Measurements from ENCODE around the gene AFF2. TPM values are rescaled to one million over a fixed set of nuclear protein-coding genes. Genes with fewer than 3 reads are reported as not detected.

The AFF2 gene
- total and polyA plus RNA-seq, 8 donors = 0.10 to 84.0 (median 0.72) TPM; not detected in 3

GRCh38 chrX:148811236-148811635, 310.8 kb downstream of the AFF2 start:
- Histone ChIP-seq H3K27ac (no peak overlapping the region), H3K27me3 (no peaks in the 10 kb centered on the region), H3K36me3 (no peaks in the 10 kb centered on the region), H3K4me1 (no peaks in the 10 kb centered on the region), H3K9me3 (no peaks in the 10 kb centered on the region), H3K4me3 (no peak overlapping the region)
- no peak for DNase-seq
- no peak for TF ChIP-seq POLR2A (IDR thresholded peaks at IDR 0.05)
- TF ChIP-seq EP300 (IDR thresholded peaks at IDR 0.05) = no peak
- no peak for TF ChIP-seq CTCF (IDR thresholded peaks at IDR 0.05)
- no peak for TF ChIP-seq POLR2AphosphoS5 (IDR thresholded peaks at IDR 0.05)
- intact Hi-C loops (cut with DNase I; ENCODE audit: low total_unique reads) = no loop called here
- WGBS, 5 donors = 47 to 81% (median 56%) methylated on average over 2 to 5 of the region's 5 CpGs

- no peaks in the 10 kb centered on the region for H3K36me3 ChIP-seq
- DNase-seq = no peak
- TF ChIP-seq CTCF (IDR thresholded peaks at IDR 0.05) (no peak), EP300 (IDR thresholded peaks at IDR 0.05) (no peak), POLR2AphosphoS5 (IDR thresholded peaks at IDR 0.05) (no peak), POLR2A (IDR thresholded peaks at IDR 0.05) (no peak)
- no peaks in the 10 kb centered on the region for H3K4me1 ChIP-seq
- intact Hi-C loops (cut with DNase I; ENCODE audit: low total_unique reads) = no loop called here
- H3K27ac ChIP-seq = no peak overlapping the region
- no peaks in the 10 kb centered on the region for H3K9me3 ChIP-seq
- H3K27me3 ChIP-seq = no peaks in the 10 kb centered on the region
- 64 to 84% (median 80%) methylated on average over 1 of the region's 1 CpG for whole genome bisulfite sequencing, 5 donors
- H3K4me3 ChIP-seq = no peak overlapping the region
These were observed 313.0 kb downstream of the AFF2 start for GRCh38 chrX:148813422-148813821.

- no peaks in the 10 kb centered on the region for H3K4me1 ChIP-seq
- TF ChIP-seq CTCF (IDR thresholded peaks at IDR 0.05) (no peak), EP300 (IDR thresholded peaks at IDR 0.05) (no peak), POLR2A (IDR thresholded peaks at IDR 0.05) (no peak), POLR2AphosphoS5 (IDR thresholded peaks at IDR 0.05) (no peak)
- 65 to 81% (median 74%) methylated on average over 4 of the region's 4 CpGs for WGBS, 5 donors
- H3K9me3 ChIP-seq = no peaks in the 10 kb centered on the region
- H3K36me3 ChIP-seq = no peaks in the 10 kb centered on the region
- DNase-seq = no peak
- H3K27me3 ChIP-seq = no peaks in the 10 kb centered on the region
- H3K4me3 ChIP-seq = no peak overlapping the region
- no peak overlapping the region for H3K27ac ChIP-seq
- intact Hi-C loops (cut with DNase I; ENCODE audit: low total_unique reads) = no loop called here
These were observed 313.6 kb downstream of the AFF2 start for GRCh38 chrX:148813967-148814366.

- no peak overlapping the region for H3K27ac ChIP-seq
- DNase-seq = no peak
- H3K27me3 ChIP-seq = no peaks in the 10 kb centered on the region
- 56 to 87% (median 73%) methylated on average over 1 of the region's 1 CpG for WGBS, 5 donors
- H3K9me3 ChIP-seq = no peaks in the 10 kb centered on the region
- TF ChIP-seq POLR2AphosphoS5 (IDR thresholded peaks at IDR 0.05) = no peak
- intact Hi-C loops (cut with DNase I; ENCODE audit: low total_unique reads) = no loop called here
- H3K4me1 ChIP-seq = no peaks in the 10 kb centered on the region
- no peak overlapping the region for H3K4me3 ChIP-seq
- H3K36me3 ChIP-seq = no peaks in the 10 kb centered on the region
These were observed 315.0 kb downstream of the AFF2 start for GRCh38 chrX:148815218-148815961.

GRCh38 chrX:148823986-148824385, 323.6 kb downstream of the AFF2 start:
- WGBS, 5 donors = 40 to 81% (median 61%) methylated on average over 2 of the region's 2 CpGs
- Histone ChIP-seq H3K9me3 (no peaks in the 10 kb centered on the region), H3K27ac (no peak overlapping the region), H3K36me3 (no peaks in the 10 kb centered on the region), H3K4me3 (no peak overlapping the region), H3K4me1 (no peaks in the 10 kb centered on the region), H3K27me3 (no peaks in the 10 kb centered on the region)
- TF ChIP-seq CTCF (IDR thresholded peaks at IDR 0.05) = no peak
- no peak for TF ChIP-seq EP300 (IDR thresholded peaks at IDR 0.05)
- no peak for TF ChIP-seq POLR2AphosphoS5 (IDR thresholded peaks at IDR 0.05)
- no peak for TF ChIP-seq POLR2A (IDR thresholded peaks at IDR 0.05)
- no peak for DNase-seq
- intact Hi-C loops (cut with DNase I; ENCODE audit: low total_unique reads) = no loop called here
